ENCODE results near the gene COL6A6. TPM values are rescaled to one million over a fixed set of nuclear protein-coding genes. Genes with fewer than 3 reads are reported as not detected.

The COL6A6 gene
- total RNA-seq, 1 experiment from 2014 or later, result 0.11 TPM

DNA sequence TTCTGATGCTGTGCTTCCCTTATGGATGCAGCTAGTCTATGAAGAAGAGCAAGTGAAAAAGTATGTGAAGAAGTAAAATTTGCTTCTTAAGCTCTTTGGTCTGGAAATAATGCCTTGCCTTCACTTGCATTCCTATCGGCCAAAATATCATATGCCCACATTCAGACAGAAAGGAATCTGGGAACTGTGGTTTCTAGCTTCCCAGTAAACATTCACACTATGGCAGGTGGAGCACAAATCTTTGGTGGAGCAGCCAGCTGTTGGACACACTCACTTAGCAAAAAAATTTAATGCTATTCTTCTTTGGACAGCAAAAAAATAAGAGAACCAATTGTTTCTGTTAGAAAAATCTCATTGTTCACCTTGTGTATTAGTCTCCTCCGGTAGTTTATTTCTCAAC, 12.3 kb upstream of the COL6A6 start:
- Histone ChIP-seq H3K9ac (ENCODE audit: extremely low read depth, insufficient read length, low read length) (no peak overlapping the region), H4K8ac (replicated peaks; ENCODE audit: insufficient read length, low read depth, low read length) (no peak overlapping the region), H4K20me1 (ENCODE audit: control insufficient read depth, insufficient read depth, insufficient read length) (no peaks in the 10 kb centered on the region), H3K27ac (ENCODE audit: insufficient read length, low read depth, low read length) (no peak overlapping the region), H2BK120ac (ENCODE audit: low read depth, low read length, poor library complexity, severe bottlenecking) (no peak overlapping the region), H3K79me2 (ENCODE audit: insufficient read depth, low read length) (no peaks in the 10 kb centered on the region), H3K4ac (ENCODE audit: low read depth, low read length) (no peak overlapping the region), H3T11ph (ENCODE audit: low read length) (no peak overlapping the region), H4K5ac (ENCODE audit: insufficient read length, low read depth, low read length) (no peak overlapping the region), H2BK12ac (ENCODE audit: insufficient read length, low read depth, low read length) (no peak overlapping the region), H4K91ac (ENCODE audit: insufficient read length, low read depth, low read length) (no peak overlapping the region), H3K18ac (ENCODE audit: insufficient read length, low read depth, low read length) (no peak overlapping the region), H3K79me1 (ENCODE audit: insufficient read depth, low read depth, low read length, poor library complexity, severe bottlenecking) (no peaks in the 10 kb centered on the region), H3K4me1 (ENCODE audit: insufficient read depth, low read length) (no peaks in the 10 kb centered on the region), H3K23ac (ENCODE audit: insufficient read length, low read depth, low read length) (no peak overlapping the region), H2BK15ac (ENCODE audit: low read depth, low read length) (no peak overlapping the region), H2BK5ac (ENCODE audit: insufficient read length, low read length) (no peak overlapping the region), H3K27me3 (ENCODE audit: insufficient read depth, low read length) (no peaks in the 10 kb centered on the region), H3K14ac (ENCODE audit: insufficient read depth, low read length) (no peak overlapping the region), H3K9me3 (ENCODE audit: control insufficient read depth, low read depth, low read length) (no peaks in the 10 kb centered on the region), H2BK20ac (ENCODE audit: low read depth, low read length, poor library complexity, severe bottlenecking) (no peak overlapping the region), H3K56ac (ENCODE audit: insufficient read length, low read depth, low read length) (no peak overlapping the region), H3K23me2 (ENCODE audit: insufficient read length, low read depth, low read length, poor library complexity, severe bottlenecking) (no peaks in the 10 kb centered on the region), H3K4me2 (ENCODE audit: insufficient read depth, insufficient read length, low read length) (no peak overlapping the region), H2AK5ac (ENCODE audit: insufficient read length, low read length) (no peak overlapping the region), H2AFZ (ENCODE audit: low read length) (no peak overlapping the region)
- Mint-ChIP-seq H3K27me3 (ENCODE audit: low read depth) (peaks cover 2% of the 10 kb centered on the region), H3K9me3 (no peaks in the 10 kb centered on the region), H3K4me1 (peaks cover 6 to 7% of the 10 kb centered on the region in 2 experiments; a peak in 2 of 4 replicates), H3K36me3 (ENCODE audit: insufficient read depth in 1 of 3, low read depth in 3 of 3) (no peaks in the 10 kb centered on the region), H3K27ac (no peak overlapping the region), H3K4me3 (no peak overlapping the region)
- TF ChIP-seq, protein P1, sequence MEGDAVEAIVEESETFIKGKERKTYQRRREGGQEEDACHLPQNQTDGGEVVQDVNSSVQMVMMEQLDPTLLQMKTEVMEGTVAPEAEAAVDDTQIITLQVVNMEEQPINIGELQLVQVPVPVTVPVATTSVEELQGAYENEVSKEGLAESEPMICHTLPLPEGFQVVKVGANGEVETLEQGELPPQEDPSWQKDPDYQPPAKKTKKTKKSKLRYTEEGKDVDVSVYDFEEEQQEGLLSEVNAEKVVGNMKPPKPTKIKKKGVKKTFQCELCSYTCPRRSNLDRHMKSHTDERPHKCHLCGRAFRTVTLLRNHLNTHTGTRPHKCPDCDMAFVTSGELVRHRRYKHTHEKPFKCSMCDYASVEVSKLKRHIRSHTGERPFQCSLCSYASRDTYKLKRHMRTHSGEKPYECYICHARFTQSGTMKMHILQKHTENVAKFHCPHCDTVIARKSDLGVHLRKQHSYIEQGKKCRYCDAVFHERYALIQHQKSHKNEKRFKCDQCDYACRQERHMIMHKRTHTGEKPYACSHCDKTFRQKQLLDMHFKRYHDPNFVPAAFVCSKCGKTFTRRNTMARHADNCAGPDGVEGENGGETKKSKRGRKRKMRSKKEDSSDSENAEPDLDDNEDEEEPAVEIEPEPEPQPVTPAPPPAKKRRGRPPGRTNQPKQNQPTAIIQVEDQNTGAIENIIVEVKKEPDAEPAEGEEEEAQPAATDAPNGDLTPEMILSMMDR (conservative IDR thresholded peaks at IDR 0.05), result no peak
- no peak for DNase-seq
- WGBS (ENCODE audit: extremely low coverage, insufficient read length, low lambda C conversion rate), result no CpG with 5 or more reads among the region's 2 CpGs
